ENCODE data around the gene LIPT2.

DNA sequence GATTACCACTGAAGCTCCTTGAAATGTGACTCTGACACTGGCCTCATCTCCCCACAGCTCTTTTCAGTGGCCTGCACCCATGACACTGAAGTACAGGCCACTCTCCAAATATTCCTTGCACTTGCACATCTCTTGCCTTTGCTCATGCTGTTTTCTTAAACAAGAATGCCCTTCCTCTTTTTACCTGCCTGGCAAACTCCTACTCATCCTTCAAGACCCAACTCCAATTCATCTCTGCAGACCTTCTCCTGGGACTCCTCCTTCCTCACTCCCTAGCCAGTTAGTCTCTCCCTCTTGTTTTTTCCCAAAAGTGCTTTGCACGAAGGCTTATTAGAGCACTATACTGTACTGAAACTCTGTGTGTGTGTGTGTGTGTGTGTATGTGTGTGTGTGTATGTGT lies 28.8 kb downstream of the LIPT2 start:
- TF ChIP-seq TAF1 (IDR thresholded peaks at IDR 0.05; ENCODE audit: borderline replicate concordance, low read depth, low read length) = no peak
- no peak for TF ChIP-seq POLR2A (IDR thresholded peaks at IDR 0.05; ENCODE audit: low read depth, low read length)
- TF ChIP-seq POLR2AphosphoS5 (IDR thresholded peaks at IDR 0.05; ENCODE audit: low read depth, low read length) = no peak
